Neural cell (in vitro differentiated cells): ENCODE data around the gene SLC25A21.

Source experiments
- EP300 ChIP-seq: fragments of 450-650 bp; conservative IDR thresholded peaks from 2 replicates; pipeline ENCODE4 v1.6.1; 2014; ENCODE audit warnings: antibody characterized with exemption, mild to moderate bottlenecking, moderate library complexity; ENCODE audit not compliant: poor library complexity, severe bottlenecking
- EZH2 ChIP-seq: fragments of 200-600, 300-800 bp; shearing (Covaris generic), sonication (generic); IDR thresholded peaks from 2 replicates; pipeline ENCODE4 v1.6.1; 2014; ENCODE audit warnings: antibody characterized with exemption, low read length, borderline replicate concordance, mild to moderate bottlenecking; ENCODE audit not compliant: insufficient read depth, poor library complexity, severe bottlenecking

GRCh38 chr14:37147310-37147880 is 25.0 kb downstream of the SLC25A21 start:
- TF ChIP-seq EP300: no peak
- TF ChIP-seq EZH2: no peak
